ENCODE results near the gene U2AF2. TPM values are rescaled to one million over a fixed set of nuclear protein-coding genes. Genes with fewer than 3 reads are reported as not detected.

U2AF2 gene
- total and polyA plus RNA-seq, 2 of the 4 experiments (the other 2 are of a cell fraction), result 120 to 260 TPM

DNA sequence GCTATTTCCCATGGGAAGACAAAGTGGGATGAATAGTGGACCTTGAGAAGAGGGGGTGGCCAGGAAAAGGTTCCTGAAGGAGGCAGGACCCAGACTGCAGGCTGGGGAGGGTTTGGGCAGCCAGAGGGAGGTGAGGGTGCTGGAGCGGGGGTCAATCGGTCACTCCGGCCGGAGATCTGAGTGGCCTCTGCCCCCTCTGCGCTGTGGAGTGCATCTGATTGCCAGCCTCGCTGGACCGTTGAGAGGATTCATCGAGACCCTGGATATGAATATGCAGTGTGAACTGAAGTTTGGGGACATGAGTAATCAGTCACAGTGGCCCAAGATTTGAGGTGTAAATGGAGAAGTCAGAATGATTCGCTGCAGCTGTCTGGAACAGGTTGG lies 19.5 kb upstream of the U2AF2 start:
- peaks cover 18% of the 10 kb centered on the region for H3K9me1 ChIP-seq (ENCODE audit: insufficient read depth, low read length)
- peaks cover 11% of the 10 kb centered on the region for H3K4me1 ChIP-seq (ENCODE audit: control insufficient read depth, insufficient read depth, low read length)
- peak overlapping the region; percentile 4; the same call in 1 of the 2 replicates for H2BK20ac ChIP-seq (ENCODE audit: low read depth, low read length)
- 0 out of 2 replicates have a peak overlapping the region, but pooled peaks have one; percentile 31 for H2BK120ac ChIP-seq (ENCODE audit: low read depth, low read length)
- H4K91ac ChIP-seq (ENCODE audit: insufficient read depth, low read depth, low read length), result peak overlapping the region; percentile 91
- no peaks in the 10 kb centered on the region for H3K9me3 ChIP-seq (ENCODE audit: control insufficient read depth, insufficient read depth, low read length)
- H3K27ac ChIP-seq (ENCODE audit: insufficient read depth, low read length), result peak overlapping the region; percentile 92
- peak overlapping the region; percentile 66 for H3K18ac ChIP-seq (ENCODE audit: low read depth, low read length)
- intact Hi-C loops (cut with micrococcal nuclease), result loop anchor here (10.0 kb wide), 1 partner anchor 429 kb away; no protein-coding TSS in a partner anchor
- 36% methylated on average over 4 of the region's 9 CpGs; no CpG with 5 or more reads in 1 of the 2 experiments for WGBS, 2 experiments (ENCODE audit: extremely low coverage in 2 of 2, insufficient read length in 1 of 2)
- peak overlapping the region; percentile 97 to 99 for H4K8ac ChIP-seq (ENCODE audit: low read depth in 2 of 2, low read length in 2 of 2)
- peak overlapping the region; percentile 80; the same call in 1 of the 2 replicates for H3K23ac ChIP-seq (ENCODE audit: low read depth, low read length)
- peak overlapping the region; percentile 79 for H3K56ac ChIP-seq (ENCODE audit: extremely low read depth, insufficient read depth, low read length)
- TF ChIP-seq MAZ (IDR thresholded peaks at IDR 0.05; ENCODE audit: borderline replicate concordance, low read depth, low read length) (no peak), RFX5 (IDR thresholded peaks at IDR 0.05; ENCODE audit: low read depth, low read length) (no peak), NFE2L2 (IDR thresholded peaks at IDR 0.05; ENCODE audit: low read depth, low read length) (no peak), MAFK (IDR thresholded peaks at IDR 0.05; ENCODE audit: low read depth, low read length) (no peak), FOS (IDR thresholded peaks at IDR 0.05; ENCODE audit: low read depth, low read length) (no peak), BHLHE40 (IDR thresholded peaks at IDR 0.05; ENCODE audit: low read depth, low read length) (no peak), SMC3 (IDR thresholded peaks at IDR 0.05; ENCODE audit: low read depth, low read length) (no peak), RCOR1 (IDR thresholded peaks at IDR 0.05; ENCODE audit: insufficient replicate concordance, low read length) (no peak), MXI1 (IDR thresholded peaks at IDR 0.05; ENCODE audit: borderline replicate concordance, low read depth, low read length) (no peak), CHD1 (IDR thresholded peaks at IDR 0.05; ENCODE audit: low read depth, low read length) (no peak), RAD21 (IDR thresholded peaks at IDR 0.05; ENCODE audit: low read length) (no peak), CEBPB (IDR thresholded peaks at IDR 0.05; ENCODE audit: low read depth, low read length) (no peak), POLR2A (IDR thresholded peaks at IDR 0.05; ENCODE audit: low read depth, low read length) (no peak), USF2 (IDR thresholded peaks at IDR 0.05; ENCODE audit: low read depth, low read length) (no peak), CTCF (conservative IDR thresholded peaks at IDR 0.05; ENCODE audit: low read depth, low read length) (no peak)
- TF ChIP-seq, protein P1, sequence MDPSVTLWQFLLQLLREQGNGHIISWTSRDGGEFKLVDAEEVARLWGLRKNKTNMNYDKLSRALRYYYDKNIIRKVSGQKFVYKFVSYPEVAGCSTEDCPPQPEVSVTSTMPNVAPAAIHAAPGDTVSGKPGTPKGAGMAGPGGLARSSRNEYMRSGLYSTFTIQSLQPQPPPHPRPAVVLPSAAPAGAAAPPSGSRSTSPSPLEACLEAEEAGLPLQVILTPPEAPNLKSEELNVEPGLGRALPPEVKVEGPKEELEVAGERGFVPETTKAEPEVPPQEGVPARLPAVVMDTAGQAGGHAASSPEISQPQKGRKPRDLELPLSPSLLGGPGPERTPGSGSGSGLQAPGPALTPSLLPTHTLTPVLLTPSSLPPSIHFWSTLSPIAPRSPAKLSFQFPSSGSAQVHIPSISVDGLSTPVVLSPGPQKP (IDR thresholded peaks at IDR 0.05; ENCODE audit: borderline replicate concordance, low read depth, low read length), result no peak
- H3K4ac ChIP-seq (ENCODE audit: low read depth, low read length), result peak overlapping the region; percentile 96
- DNase-seq (no peak), ATAC-seq (ENCODE audit: low read depth) (peak; percentile 12; the same call in 1 of the 2 replicates)
- H2AK9ac ChIP-seq (replicated peaks; ENCODE audit: low read depth, low read length, poor library complexity), result peak overlapping the region; percentile 81
- peak overlapping the region; percentile 97 for H3K14ac ChIP-seq (replicated peaks; ENCODE audit: low read depth, low read length)
- H3K4me2 ChIP-seq (ENCODE audit: low read depth, low read length), result peak overlapping the region; percentile 98
- peaks cover 26 to 56% of the 10 kb centered on the region in 2 experiments for H3K79me1 ChIP-seq (ENCODE audit: low read depth in 1 of 2, low read length in 2 of 2)
- H2AFZ ChIP-seq (replicated peaks; ENCODE audit: low read length, poor library complexity), result peak overlapping the region; percentile 38
- ChIA-PET CTCF (no interaction called here), POLR2A (ENCODE audit: unreplicated experiment) (no interaction called here)
- peak overlapping the region; percentile 80 for H2BK5ac ChIP-seq (ENCODE audit: low read depth, low read length, poor library complexity, severe bottlenecking)
- peak overlapping the region; percentile 98 for H4K5ac ChIP-seq (ENCODE audit: low read depth, low read length)
- H3K36me3 ChIP-seq (ENCODE audit: control insufficient read depth, insufficient read depth, low read length), result peaks cover 4% of the 10 kb centered on the region; the same call in 1 of the 2 replicates
- no TSS peak for BruUV-seq (replicated peaks)
- dilution Hi-C loops (cut with HindIII; ENCODE audit: low sequenced_read_pairs, unreplicated experiment), result no loop called here
- H3K4me3 ChIP-seq (ENCODE audit: insufficient read depth, low read depth, low read length), result peak overlapping the region; percentile 88
- H3K27me3 ChIP-seq (ENCODE audit: control insufficient read depth, insufficient read depth, low read length), result no peaks in the 10 kb centered on the region
- peak overlapping the region; percentile 98 for H3K9ac ChIP-seq (ENCODE audit: low read depth, low read length)
- in situ Hi-C loops (cut with MboI; ENCODE audit: low sequenced_read_pairs), result loop anchor here (25.0 kb wide), 2 partner anchors 348 to 523 kb away; partner anchors contain the start of genes BRSK1, HSPBP1 and PPP1R12C
- H4K20me1 ChIP-seq (ENCODE audit: insufficient read depth, low read length), result 0 out of 2 replicates have a peak, but pooled peaks cover 9% of the 10 kb centered on the region
- peak overlapping the region; percentile 97 for H2AK5ac ChIP-seq (ENCODE audit: low read depth, low read length)
- H2BK15ac ChIP-seq (ENCODE audit: low read depth, low read length), result peak overlapping the region; percentile 40; the same call in 1 of the 3 replicates
